Spleen (tissue), 11 donors: ENCODE data around the gene EEF1AKMT1. TPM values are rescaled to one million over a fixed set of nuclear protein-coding genes. Genes with fewer than 3 reads are reported as not detected.

Source experiments
- DNase-seq: peaks from one replicate; pipeline ENCODE4 v3.0.0-alpha.2; 2020
- H3K27ac ChIP-seq, 8 donors: fragments of 200-600 bp; sonication (generic) in 7 of 8; 1 replicate in 4 of 8; 2 replicates in 4 of 8; pipeline versions ENCODE4 v1.5.0 to v1.8.0; 2016 to 2021; ENCODE audit warnings: inconsistent platforms in 4 of 8, mild to moderate bottlenecking in 4 of 8, moderate library complexity in 1 of 8
- H3K27me3 ChIP-seq, 7 donors: fragments of 200-600 bp; sonication (generic) in 6 of 7; replicated peaks in 1 of 7; 1 replicate in 4 of 7; 2 replicates in 3 of 7; pipeline versions ENCODE4 v1.5.0 to v1.8.0; 2016 to 2021; ENCODE audit warnings: inconsistent platforms in 3 of 7, mild to moderate bottlenecking in 1 of 7
- H3K36me3 ChIP-seq, 6 donors: fragments of 200-600 bp; sonication (generic) in 5 of 6; 1 replicate in 4 of 6; 2 replicates in 2 of 6; pipeline versions ENCODE4 v1.5.0 to v1.8.0; 2016 to 2021; ENCODE audit warnings: inconsistent platforms in 2 of 6
- H3K4me1 ChIP-seq, 6 donors: fragments of 200-600 bp; sonication (generic) in 5 of 6; 1 replicate in 3 of 6; 2 replicates in 3 of 6; pipeline versions ENCODE4 v1.5.0 to v1.8.0; 2016 to 2021; ENCODE audit warnings: inconsistent platforms in 3 of 6
- H3K4me3 ChIP-seq, 8 donors: fragments of 200-600 bp; sonication (generic) in 7 of 8; 1 replicate in 4 of 8; 2 replicates in 4 of 8; pipeline versions ENCODE4 v1.5.0 to v1.8.0; 2016 to 2021; ENCODE audit warnings: inconsistent platforms in 4 of 8, mild to moderate bottlenecking in 4 of 8, moderate library complexity in 2 of 8
- H3K9me3 ChIP-seq, 8 donors: fragments of 200-600 bp; sonication (generic) in 7 of 8; 1 replicate in 4 of 8; 2 replicates in 4 of 8; pipeline versions ENCODE4 v1.5.0 to v1.8.0; 2016 to 2021; ENCODE audit warnings: inconsistent platforms in 4 of 8
- CTCF ChIP-seq, 11 experiments: fragments of 200-600 bp in 7 of 11; fragments of 450-650 bp in 4 of 11; sonication (generic) in 4 of 11; IDR thresholded peaks in 8 of 11; conservative IDR thresholded peaks in 3 of 11; 1 replicate in 7 of 11; 2 replicates in 4 of 11; pipeline versions ENCODE4 v1.4.0 to v1.8.0; 2016 to 2021; ENCODE audit warnings: antibody characterized with exemption in 11 of 11, inconsistent platforms in 4 of 11, mild to moderate bottlenecking in 1 of 11
- POLR2A ChIP-seq, 3 donors: fragments of 450-650 bp; IDR thresholded peaks; one replicate each; pipeline ENCODE4 v1.5.1; 2017; ENCODE audit warnings: antibody characterized with exemption in 3 of 3, mild to moderate bottlenecking in 1 of 3
- POLR2AphosphoS5 ChIP-seq, 3 donors: sonication (generic); formaldehyde crosslinking; IDR thresholded peaks; one replicate each; pipeline ENCODE4 v1.5.1; 2017; ENCODE audit warnings: antibody characterized with exemption in 3 of 3
- WGBS, 5 donors: extraction: QIAGEN DNeasy Blood & Tissue Kit in 3 of 5; methylation state at CpG; one replicate each; pipeline versions ENCODE4 v1.1.5 to v1.1.7; 2013 to 2018; 5-methylcytosine and 5-hydroxymethylcytosine counted together
- intact Hi-C: fragments of 100-400 bp; cut with DNase I; formaldehyde crosslinking; loops from one replicate; pipeline ENCODE4 v1.15.0; 2023; ENCODE audit warnings: low total_unique reads
- polyA plus RNA-seq, 3 donors: library from polyadenylated mRNA; stranded (reverse); fragments of 200-250 nt; gene quantifications; one replicate each; pipeline ENCODE4 v1.2.1, GENCODE V29; 2013
- total RNA-seq, 7 donors: library from RNA; depleted of rRNA in 3 of 7; stranded (reverse); fragments of >200 nt in 3 of 7; fragmentation: NEBNext Ultra II Directional in 4 of 7; extraction: Animal tissue kit (Norgen Biotek cat#: 25700) in 4 of 7; gene quantifications; one replicate each; pipeline versions ENCODE4 v1.1.0 to v1.2.1, GENCODE V29; 2016 to 2021
- donor health status: healthy with polysubstance abuse.
- donor health status: DM: no; HTN: no; CAD: no; lungs with moderate emphysema.
- donor health status: DM: no; HTN: no; CAD: no.
- donor health status: Bipolar disorder and iron deficiency.
- donor health status: healthy.
- donor health status: DM: no; HTN: no; CAD: no.
- donor health status: DM: yes; HTN: yes; CAD: no.

The EEF1AKMT1 gene
- total and polyA plus RNA-seq, 10 donors: 3.8 to 10.1 (median 7.0) TPM

- Histone ChIP-seq H3K27me3 (no peaks in the 10 kb centered on the region), H3K4me1 (peaks cover 0 to 8% (median 0%) of the 10 kb centered on the region in 6 donors), H3K9me3 (no peaks in the 10 kb centered on the region), H3K36me3 (peaks cover 0 to 91% (median 18%) of the 10 kb centered on the region in 6 donors), H3K27ac (no peak overlapping the region), H3K4me3 (no peak overlapping the region)
- intact Hi-C loops: no loop called here
- TF ChIP-seq POLR2A (IDR thresholded peaks at IDR 0.05) (no peak), CTCF (IDR thresholded peaks at IDR 0.05 in 8 of 11, conservative IDR thresholded peaks at IDR 0.05 in 3 of 11) (no peak)
- WGBS, 5 donors: 100% methylated on average over 1 of the region's 1 CpG
- no peak for DNase-seq
Measured at GRCh38 chr13:20788312-20788711, 14.6 kb upstream of the EEF1AKMT1 start.

GRCh38 chr13:20787180-20787579 is 13.4 kb upstream of the EEF1AKMT1 start:
- peaks cover 0 to 94% (median 26%) of the 10 kb centered on the region in 6 donors for H3K36me3 ChIP-seq
- TF ChIP-seq CTCF (IDR thresholded peaks at IDR 0.05 in 8 of 11, conservative IDR thresholded peaks at IDR 0.05 in 3 of 11): no peak
- no peak for TF ChIP-seq POLR2AphosphoS5 (IDR thresholded peaks at IDR 0.05)
- no peak for TF ChIP-seq POLR2A (IDR thresholded peaks at IDR 0.05)
- H3K27me3 ChIP-seq: no peaks in the 10 kb centered on the region
- intact Hi-C loops: no loop called here
- no peak for DNase-seq
- H3K4me3 ChIP-seq: no peak overlapping the region
- no peak overlapping the region for H3K27ac ChIP-seq
- peaks cover 0 to 8% (median 0%) of the 10 kb centered on the region in 6 donors for H3K4me1 ChIP-seq
- no peaks in the 10 kb centered on the region for H3K9me3 ChIP-seq
- WGBS, 5 donors: 52 to 73% (median 63%) methylated on average over 5 of the region's 5 CpGs

- DNase-seq: no peak
- Histone ChIP-seq H3K27ac (peak overlapping the region in 1 of 8 donors; percentile 34), H3K9me3 (no peaks in the 10 kb centered on the region), H3K36me3 (peaks cover 0 to 63% (median 15%) of the 10 kb centered on the region in 6 donors), H3K4me1 (peaks cover 0 to 3% (median 0%) of the 10 kb centered on the region in 6 donors), H3K27me3 (no peaks in the 10 kb centered on the region), H3K4me3 (no peak overlapping the region)
- 84 to 93% (median 86%) methylated on average over 3 of the region's 3 CpGs for WGBS, 5 donors
- intact Hi-C loops: no loop called here
- TF ChIP-seq CTCF (IDR thresholded peaks at IDR 0.05 in 8 of 11, conservative IDR thresholded peaks at IDR 0.05 in 3 of 11): no peak
- TF ChIP-seq POLR2A (IDR thresholded peaks at IDR 0.05): no peak
- TF ChIP-seq POLR2AphosphoS5 (IDR thresholded peaks at IDR 0.05): no peak
Measured at GRCh38 chr13:20782116-20782708, 8.5 kb upstream of the EEF1AKMT1 start.

- intact Hi-C loops: no loop called here
- Histone ChIP-seq H3K27me3 (no peaks in the 10 kb centered on the region), H3K9me3 (no peaks in the 10 kb centered on the region), H3K27ac (no peak overlapping the region), H3K4me3 (no peak overlapping the region), H3K4me1 (no peaks in the 10 kb centered on the region), H3K36me3 (peaks cover 0 to 47% (median 15%) of the 10 kb centered on the region in 6 donors)
- no peak for DNase-seq
- WGBS, 5 donors: 84 to 93% (median 90%) methylated on average over 1 of the region's 1 CpG
- TF ChIP-seq POLR2A (IDR thresholded peaks at IDR 0.05) (no peak), CTCF (IDR thresholded peaks at IDR 0.05 in 8 of 11, conservative IDR thresholded peaks at IDR 0.05 in 3 of 11) (no peak), POLR2AphosphoS5 (IDR thresholded peaks at IDR 0.05) (no peak)
Measured at GRCh38 chr13:20780317-20780716, 6.6 kb upstream of the EEF1AKMT1 start.
